ENCODE measurements around the gene PCSK7. TPM values are rescaled to one million over a fixed set of nuclear protein-coding genes. Genes with fewer than 3 reads are reported as not detected.

Gene PCSK7
- total RNA-seq, 1 donor from 2014 or later, result 54.6 TPM

- TF ChIP-seq CTCF (conservative IDR thresholded peaks at IDR 0.05), result peak; percentile 71
- peaks cover 25% of the 10 kb centered on the region for H3K4me1 Mint-ChIP-seq (ENCODE audit: unreplicated experiment)
Observed at GRCh38 chr11:117197516-117198456, 34.1 kb downstream of the PCSK7 start.

GRCh38 chr11:117197006-117197405 is 34.9 kb downstream of the PCSK7 start:
- Mint-ChIP-seq H3K36me3 (peaks cover 14% of the 10 kb centered on the region), H3K9me3 (no peaks in the 10 kb centered on the region), H3K27ac (peak overlapping the region; percentile 53)

More at GRCh38 chr11:117197516-117198456, 34.1 kb downstream of the PCSK7 start:
- H3K4me3 Mint-ChIP-seq, result peak overlapping the region; percentile 76
- H3K9me3 Mint-ChIP-seq, result no peaks in the 10 kb centered on the region
- no peaks in the 10 kb centered on the region for H3K27me3 Mint-ChIP-seq
- H3K36me3 Mint-ChIP-seq, result peaks cover 12% of the 10 kb centered on the region
- peak overlapping the region; percentile 65 for H3K27ac Mint-ChIP-seq
- no peak for DNase-seq (ENCODE audit: extremely low spot score, unreplicated experiment)

GRCh38 chr11:117195761-117196160 is 36.1 kb downstream of the PCSK7 start:
- H3K4me3 Mint-ChIP-seq, result no peak overlapping the region

More at GRCh38 chr11:117197006-117197405, 34.9 kb downstream of the PCSK7 start:
- DNase-seq (ENCODE audit: extremely low spot score, unreplicated experiment), result no peak
- no peak for TF ChIP-seq CTCF (conservative IDR thresholded peaks at IDR 0.05)
- Mint-ChIP-seq H3K27me3 (no peaks in the 10 kb centered on the region), H3K4me3 (no peak overlapping the region), H3K4me1 (ENCODE audit: unreplicated experiment) (peaks cover 25% of the 10 kb centered on the region)

DNA sequence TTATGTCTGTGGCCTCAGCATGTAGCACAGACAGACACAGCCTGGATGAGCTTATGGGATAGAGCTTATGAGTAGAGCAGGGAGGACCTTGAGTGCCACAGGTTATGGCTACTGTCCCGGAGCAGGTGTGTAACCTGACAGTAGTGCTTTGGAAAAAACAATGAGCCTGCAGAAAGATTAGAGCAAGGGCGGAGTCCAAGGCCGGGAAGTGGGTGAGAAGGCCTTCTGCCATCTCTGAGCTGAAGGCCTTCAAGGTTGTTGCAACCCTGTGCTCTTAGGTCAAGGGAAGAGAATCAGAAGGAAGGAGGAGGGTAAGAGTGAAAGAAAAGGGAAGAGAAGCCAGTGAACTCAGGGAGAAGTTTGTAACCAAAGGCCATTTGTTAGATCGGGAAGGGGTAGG is 36.6 kb downstream of the PCSK7 start:
- Mint-ChIP-seq H3K4me1 (ENCODE audit: unreplicated experiment) (peaks cover 21% of the 10 kb centered on the region), H3K27me3 (no peaks in the 10 kb centered on the region), H3K36me3 (peaks cover 16% of the 10 kb centered on the region), H3K9me3 (no peaks in the 10 kb centered on the region), H3K27ac (peak overlapping the region; percentile 68), H3K4me3 (no peak overlapping the region)
- no peak for TF ChIP-seq CTCF (conservative IDR thresholded peaks at IDR 0.05)
- DNase-seq (ENCODE audit: extremely low spot score, unreplicated experiment), result no peak

More at GRCh38 chr11:117195761-117196160, 36.1 kb downstream of the PCSK7 start:
- TF ChIP-seq CTCF (conservative IDR thresholded peaks at IDR 0.05), result no peak
- Mint-ChIP-seq H3K27ac (no peak overlapping the region), H3K36me3 (peaks cover 16% of the 10 kb centered on the region), H3K27me3 (no peaks in the 10 kb centered on the region), H3K4me1 (ENCODE audit: unreplicated experiment) (peaks cover 24% of the 10 kb centered on the region), H3K9me3 (no peaks in the 10 kb centered on the region)
- no peak for DNase-seq (ENCODE audit: extremely low spot score, unreplicated experiment)

DNA sequence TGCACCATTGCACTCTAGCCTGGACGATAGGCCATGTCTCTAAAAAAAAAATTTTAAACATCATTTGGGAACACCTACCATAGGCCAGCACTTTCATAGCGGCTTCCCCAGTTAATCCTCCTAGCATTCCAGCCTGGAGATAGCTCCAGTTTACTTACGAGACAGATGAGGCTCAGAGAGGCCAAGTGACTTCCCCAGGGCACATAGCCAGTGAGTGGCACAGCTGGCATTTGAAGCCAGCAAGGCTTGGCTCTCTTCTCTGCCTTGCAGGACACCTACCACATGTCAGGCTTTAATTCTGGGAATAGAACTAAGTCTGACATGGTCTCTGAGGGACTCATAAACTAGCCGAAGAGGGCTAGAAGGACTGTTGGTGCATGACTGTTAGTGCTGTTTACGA is 37.6 kb downstream of the PCSK7 start:
- no peak for DNase-seq (ENCODE audit: extremely low spot score, unreplicated experiment)
- no peaks in the 10 kb centered on the region for H3K9me3 Mint-ChIP-seq
- H3K27me3 Mint-ChIP-seq, result no peaks in the 10 kb centered on the region
- TF ChIP-seq CTCF (conservative IDR thresholded peaks at IDR 0.05), result no peak
- H3K36me3 Mint-ChIP-seq, result peaks cover 16% of the 10 kb centered on the region
- peaks cover 16% of the 10 kb centered on the region for H3K4me1 Mint-ChIP-seq (ENCODE audit: unreplicated experiment)
- no peak overlapping the region for H3K4me3 Mint-ChIP-seq
- H3K27ac Mint-ChIP-seq, result no peak overlapping the region
